HG02571 (cell line): ENCODE results near the gene STC2.

ENCODE experiments used
- ATAC-seq: cut with Tn5 transposase; IDR thresholded peaks from one replicate; pipeline ENCODE4 v1.9.1; 2021; ENCODE audit warnings: mild to moderate bottlenecking, moderate library complexity; ENCODE audit not compliant: unreplicated experiment

Gene STC2

DNA sequence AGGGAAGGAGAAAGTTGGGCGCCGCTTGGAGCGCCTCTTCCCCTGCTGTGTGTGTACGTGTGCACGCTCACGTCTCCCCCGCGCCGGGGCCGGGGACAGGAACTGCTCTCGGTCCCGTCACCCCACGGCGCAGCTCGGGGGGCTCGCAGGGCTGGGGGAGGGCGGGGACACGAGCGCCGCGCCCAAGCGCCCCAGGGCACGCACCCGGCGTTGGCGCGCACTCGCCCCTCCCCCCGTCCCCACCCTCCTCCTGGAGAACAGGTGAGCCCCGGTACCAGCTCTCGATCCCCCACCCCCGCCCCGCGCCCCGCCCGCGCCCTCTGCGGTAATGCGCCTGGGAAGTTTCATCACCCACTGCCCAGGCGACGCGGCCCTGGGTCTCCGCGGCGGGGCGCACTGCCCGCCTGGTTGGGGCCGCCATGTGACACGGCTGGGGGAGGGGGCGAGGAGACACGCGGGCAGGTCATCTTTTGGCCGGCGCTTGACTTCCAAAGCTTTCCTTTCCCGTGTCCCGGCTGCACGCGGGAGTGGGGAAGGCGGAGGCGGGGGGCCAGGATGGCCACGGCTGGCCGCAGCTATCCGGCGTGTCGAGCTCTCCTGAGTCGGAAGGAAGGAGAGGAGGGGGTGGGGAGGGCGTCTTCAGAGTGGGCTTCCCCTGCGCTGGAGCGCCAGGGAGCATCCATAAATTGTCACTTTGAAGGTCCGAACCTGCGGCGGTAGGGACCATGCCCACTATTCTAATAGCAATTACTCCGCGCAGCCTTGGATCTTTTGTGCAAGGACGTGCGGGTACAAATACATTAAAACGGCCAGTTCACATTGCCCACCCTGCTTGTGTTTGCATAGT is 1.5 kb upstream of the STC2 start:
- ATAC-seq: peak; percentile 37

DNA sequence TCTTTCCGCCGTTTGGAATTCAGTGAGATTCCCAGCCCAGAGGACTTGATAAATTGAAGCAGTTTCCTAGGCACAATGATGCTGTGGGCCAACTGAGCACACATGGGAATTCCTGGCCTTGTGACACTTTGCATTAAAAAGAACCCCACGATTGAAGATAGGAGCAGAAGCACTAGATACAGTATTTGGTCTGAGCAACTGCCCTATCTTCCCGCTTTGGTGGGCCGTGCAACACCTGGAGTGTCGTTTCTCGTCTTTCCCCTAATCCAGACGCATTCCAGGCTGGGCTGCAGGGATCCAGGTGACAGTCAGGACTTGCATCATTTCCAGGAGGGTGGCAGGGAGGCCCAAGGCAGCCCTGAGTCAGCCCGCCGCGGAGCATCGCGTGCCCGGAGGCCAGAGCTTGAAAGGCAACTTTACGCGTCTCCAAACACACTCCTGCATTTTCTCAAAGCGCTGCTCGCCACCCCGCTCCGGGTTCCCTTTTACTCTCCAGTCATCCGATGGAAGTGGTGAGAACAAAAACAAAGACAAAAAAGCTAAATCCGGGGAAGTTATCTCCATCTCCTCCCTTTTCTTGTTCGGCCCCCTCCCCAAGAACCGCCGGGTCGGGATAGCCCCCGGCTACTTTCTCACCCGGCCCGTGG is 753 bp upstream of the STC2 start:
- no peak for ATAC-seq

DNA sequence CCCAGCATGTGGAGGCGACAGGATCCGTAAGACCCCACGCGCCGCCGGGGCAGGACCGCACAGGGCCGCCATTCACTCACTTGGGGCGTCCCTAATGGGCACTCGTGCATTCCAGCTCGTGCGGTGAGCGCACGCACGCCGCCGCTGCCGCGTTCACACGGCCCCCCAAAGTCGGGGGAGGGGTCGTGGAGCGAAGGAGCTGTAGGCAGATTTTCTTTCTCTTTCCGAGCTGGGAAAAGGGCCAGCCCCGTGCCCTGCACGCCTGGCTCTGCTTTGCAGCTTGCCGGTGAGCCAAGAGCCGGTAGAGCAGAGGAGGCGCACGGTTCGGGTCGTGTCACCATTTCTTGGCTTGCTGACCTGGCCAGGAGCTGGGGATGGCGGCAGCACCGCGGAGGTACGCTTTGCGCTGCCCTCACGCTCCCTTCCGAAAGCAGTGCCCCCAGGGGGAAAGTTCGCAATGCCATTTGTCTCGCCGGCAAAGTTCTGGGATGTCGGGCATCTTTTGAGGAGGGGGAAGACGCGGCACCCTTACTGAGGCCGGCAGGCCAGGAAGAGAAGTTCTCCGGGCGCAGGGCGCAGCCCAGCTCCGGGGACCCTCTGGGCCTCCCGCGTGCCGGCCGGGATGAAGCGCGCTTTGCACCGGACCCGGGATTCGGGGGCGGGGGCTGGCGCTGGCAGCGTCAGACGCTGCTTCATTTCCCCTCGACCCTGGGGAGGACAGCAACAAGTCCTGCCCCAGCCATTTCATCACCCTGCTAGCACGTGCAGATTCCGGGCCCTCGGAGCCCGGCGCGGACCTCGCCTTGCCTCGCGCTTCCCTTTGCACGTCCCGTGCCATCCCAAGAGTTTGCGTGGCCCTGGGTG is 898 bp downstream of the STC2 start:
- ATAC-seq: no peak

DNA sequence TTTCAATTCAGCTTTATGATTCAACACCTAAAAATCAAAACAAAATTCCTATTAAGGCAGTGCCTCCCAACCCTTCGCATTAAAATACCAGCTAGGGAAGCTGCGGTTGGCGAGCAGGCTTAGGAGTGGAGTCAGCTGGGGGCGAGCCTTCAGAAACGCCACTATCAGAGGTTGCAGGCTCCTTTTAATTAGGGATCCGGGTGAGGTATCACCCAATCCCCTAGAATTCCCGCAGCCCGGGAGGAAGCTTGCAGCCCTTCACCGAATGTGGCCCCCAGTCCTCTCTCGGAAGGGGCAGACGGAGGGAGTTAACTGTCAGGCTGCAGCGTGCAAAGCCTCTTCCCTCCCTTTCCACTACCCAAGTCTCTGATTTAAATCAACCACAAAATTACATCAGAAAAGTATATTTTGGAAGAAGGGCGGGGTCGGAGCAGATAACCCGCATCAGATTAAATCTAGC is 1.7 kb downstream of the STC2 start:
- ATAC-seq: no peak

DNA sequence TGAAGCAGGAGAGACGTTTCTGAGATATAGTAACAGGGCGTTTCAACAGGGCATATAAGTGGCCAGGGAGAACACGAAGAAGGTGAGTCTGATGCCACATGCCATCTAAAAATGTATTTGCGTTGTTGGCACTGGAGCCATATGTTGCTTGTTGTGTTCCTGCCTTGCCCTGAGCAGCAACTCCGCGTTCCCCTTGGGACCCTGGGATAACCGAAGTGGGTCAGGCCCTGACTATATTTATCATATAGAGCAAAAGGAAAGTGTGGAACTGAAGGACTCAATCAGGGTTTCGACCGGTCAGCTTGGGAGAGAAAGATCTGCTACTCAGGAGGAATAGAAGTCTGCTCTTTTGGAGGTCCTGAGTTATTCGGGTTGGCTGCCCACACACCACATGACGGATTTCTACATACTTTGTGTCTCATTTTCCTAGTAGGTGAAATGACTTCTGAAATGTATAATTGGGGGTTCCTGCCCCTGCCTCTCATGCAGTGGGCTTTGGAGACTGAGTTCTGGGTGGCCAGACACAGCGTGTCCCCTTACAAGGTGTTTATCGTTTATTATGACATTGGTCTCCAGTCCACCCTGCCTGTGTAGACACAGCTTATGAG is 3.0 kb downstream of the STC2 start:
- ATAC-seq: no peak

DNA sequence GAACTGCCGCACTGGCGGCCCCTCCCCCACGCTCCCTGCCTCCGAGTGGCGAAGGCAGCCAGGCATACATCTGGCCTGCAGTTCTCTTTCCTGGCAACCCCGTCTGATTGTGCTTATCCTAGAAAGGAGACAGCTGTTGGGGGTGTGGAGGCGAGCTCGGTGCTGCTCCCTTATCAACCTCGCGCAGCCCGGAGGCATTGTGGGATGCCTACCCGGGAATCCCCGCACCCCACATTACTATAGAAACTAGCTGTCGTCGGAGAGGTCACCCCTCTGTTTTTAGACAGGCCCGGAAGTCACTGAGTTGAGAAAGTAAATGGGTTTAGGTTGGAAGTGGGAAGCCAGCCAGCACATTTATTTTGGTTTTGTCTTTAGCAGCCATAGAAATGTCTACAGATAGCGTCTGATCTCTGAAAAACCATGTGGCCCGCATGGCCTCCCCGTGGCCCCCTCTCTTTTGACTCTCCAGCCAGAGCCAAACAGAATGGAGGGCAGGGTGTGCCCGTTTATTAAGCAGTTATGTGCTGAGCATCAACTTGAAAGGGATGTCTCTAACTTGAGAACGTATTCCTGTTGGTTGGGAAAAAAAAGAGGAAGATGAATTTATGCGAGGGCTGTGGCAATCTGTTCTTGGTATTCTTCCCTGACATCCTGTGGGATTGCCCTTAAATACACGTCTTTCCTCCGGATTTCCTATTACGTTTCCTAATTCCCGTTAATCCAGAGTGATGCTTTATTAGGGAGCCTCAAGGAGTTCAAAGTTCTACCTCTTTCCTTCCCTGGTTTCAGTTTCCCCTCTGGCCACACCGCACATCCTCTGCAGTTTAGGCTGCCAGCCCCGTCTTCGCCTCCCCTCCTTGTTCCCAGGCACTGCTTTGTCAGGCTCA is 3.9 kb downstream of the STC2 start:
- no peak for ATAC-seq

DNA sequence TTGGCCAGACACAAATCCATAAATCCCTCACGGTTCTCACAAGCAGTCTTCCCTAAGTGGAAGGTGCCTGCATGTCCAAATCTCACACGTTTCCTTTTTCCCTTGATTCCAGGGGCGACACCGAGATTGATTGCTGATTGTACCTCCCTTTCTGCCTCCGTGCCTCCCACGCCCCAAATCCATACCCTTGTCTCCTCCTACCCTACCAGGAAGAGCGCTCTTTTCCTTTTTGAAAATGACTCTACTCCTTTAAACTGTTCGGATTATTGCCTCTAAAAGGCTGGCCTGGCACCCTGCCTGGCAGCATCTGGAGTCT is 4.5 kb downstream of the STC2 start:
- ATAC-seq: no peak

DNA sequence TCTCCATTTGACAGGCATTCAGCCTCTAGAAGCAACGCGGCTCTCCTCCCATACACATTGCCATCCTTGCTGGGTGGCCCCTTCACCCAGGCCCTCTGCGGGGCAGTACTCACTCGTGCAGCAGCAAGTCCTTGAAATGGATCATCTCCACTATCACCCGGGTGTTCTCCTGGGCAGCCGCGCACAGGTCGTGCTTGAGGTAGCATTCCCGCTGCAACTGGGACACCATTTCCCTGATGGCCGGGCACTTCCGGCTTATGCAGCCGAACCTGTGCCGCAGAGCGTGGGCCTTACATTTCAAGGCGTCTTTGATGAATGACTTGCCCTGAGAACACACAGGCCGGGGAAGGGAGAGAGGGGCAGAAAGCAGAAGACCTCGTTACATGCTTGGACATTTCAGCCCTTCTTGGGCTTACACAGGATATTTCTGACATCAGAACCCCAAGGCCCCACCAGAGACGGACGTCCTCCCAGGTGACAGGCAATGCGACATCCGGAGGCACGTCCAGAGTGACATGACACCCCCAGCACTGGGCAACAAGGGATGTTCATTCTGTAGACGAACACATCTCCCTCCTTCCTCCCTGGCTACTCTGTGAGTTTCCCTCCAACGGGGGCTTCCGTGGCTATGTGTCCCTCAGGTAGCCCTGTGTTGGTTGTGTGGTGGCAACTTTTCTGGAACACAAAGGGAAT is 5.0 kb downstream of the STC2 start:
- no peak for ATAC-seq

DNA sequence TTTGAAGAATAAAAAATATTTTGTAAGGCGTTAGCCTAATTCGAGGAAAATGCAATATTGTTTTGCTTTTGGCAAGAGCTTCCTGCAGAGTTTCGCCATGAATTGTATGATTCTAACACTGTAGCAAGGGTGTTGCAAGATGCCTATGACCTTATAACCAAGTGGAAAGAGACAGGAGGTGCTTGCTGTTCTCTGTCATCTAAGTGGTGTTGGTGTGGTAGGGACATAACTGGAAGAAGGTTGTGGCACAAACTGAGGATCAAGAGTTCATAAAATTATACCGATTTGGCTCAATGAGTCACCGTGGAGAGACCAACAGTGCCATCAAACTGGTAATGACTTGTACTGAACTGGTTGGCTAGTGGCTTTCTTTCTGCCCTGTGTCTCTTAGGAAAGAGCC is 6.3 kb downstream of the STC2 start:
- ATAC-seq: no peak

DNA sequence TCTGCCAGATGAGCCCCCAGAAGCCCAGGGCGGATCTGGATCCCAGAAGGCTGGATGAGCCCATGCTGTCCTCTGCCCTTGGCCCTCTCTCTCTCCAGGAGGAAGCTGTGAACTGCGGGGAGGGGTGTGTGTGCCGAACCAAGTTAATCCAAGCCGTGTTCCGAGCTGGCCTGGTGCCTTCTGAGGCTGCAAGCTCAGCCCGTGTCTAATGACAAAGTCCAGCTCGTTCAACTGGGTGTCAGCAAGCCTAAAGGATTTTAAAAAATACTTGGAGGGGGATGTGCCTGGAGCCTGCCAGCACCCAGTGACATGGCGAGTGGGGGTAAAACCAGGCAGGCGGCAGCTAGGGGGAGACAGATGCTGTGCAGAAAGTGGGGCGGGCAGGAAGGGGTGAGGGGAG is 8.0 kb downstream of the STC2 start:
- no peak for ATAC-seq

DNA sequence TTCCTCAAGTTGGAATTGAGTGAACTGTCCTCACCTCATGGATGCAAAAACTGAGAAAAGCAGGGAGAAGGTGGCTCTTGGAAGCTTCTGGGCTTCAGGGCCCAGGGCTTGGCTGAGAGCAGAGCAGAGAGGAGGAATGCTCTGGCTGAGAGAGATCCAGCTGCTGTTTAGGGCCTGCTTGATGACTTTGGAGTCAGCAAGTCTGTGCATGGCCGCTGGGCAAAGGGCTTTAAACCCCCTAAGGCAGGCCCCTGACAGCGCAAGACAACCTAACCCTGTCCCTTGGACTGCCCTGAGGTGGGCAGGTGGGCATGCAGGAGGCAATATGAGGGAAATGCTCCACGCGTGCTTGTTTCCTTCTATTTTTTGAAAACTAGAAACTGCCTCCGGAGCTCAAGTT is 8.6 kb downstream of the STC2 start:
- no peak for ATAC-seq

DNA sequence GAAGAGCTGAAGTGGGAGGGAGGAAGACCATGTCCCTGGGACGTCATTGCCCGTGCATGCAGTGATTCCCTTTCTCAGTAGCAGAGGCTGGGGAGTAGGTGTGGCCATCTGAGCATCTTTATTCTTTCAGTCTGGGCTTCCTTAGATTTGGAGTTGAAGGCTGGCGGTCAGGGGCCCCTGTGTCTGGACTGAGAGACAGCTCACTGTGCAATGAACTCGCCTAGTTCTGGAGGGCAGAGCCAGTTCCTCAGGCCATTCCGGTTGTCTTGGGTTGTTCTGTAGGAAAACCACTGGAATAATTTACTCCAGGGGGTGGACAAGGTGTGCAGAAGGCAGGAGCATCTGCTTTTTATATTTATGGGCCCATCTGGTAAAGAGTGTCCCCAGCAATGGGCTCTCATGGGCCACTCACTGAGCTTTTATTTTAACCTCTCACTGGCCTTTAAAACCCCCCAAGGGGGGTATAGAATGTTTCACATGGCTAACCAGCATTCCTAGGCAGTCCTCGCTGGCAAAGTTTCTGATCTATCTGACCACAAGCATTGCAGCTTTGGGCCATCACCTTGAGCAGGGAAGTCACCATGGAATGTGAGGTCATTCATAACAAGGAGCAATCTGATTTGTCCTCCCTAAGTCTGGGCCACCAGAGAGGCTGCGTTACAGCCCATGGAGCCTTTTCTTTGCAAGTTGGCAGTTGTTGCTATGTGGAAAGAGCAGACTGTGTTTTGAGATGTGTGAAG is 9.2 kb downstream of the STC2 start:
- ATAC-seq: no peak

DNA sequence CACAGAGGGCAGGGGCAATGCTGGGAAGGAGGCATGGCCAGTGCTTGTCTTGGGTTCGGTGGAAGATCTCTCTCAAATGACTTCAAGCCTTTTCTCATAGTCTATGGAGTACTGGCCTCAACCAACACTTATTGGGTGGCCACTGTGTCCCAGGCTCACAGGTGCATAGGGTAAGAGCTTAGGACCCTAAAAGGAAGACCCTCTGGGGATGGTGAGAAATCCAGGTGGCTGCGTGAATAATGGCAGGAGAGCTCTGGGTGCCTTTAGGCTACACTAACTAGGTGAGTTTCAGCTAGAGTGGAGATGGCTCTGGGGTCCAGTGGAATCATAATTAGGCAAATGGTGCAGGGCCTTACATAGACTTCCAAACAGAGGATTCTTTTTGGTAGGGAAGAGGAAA is 9.9 kb downstream of the STC2 start:
- no peak for ATAC-seq

DNA sequence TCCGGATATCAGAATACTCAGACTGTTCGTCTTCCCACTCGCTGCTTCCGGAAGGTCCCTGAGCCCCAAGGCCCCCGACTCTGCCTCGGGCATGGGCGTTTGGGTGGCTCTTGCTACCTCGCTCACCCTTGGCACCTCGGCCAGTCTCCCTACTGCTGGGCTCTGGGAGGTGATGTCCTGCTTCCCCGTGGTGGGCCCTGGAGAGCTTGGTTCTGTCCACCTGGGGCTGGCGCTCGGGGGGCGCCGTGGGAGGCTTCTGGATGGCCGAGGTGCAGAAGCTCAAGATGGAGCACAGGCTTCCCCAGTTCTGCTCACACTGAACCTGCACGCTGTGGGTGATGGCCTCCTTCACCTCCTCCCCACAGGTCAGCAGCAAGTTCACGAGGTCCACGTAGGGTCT is 10.4 kb downstream of the STC2 start:
- ATAC-seq: no peak

DNA sequence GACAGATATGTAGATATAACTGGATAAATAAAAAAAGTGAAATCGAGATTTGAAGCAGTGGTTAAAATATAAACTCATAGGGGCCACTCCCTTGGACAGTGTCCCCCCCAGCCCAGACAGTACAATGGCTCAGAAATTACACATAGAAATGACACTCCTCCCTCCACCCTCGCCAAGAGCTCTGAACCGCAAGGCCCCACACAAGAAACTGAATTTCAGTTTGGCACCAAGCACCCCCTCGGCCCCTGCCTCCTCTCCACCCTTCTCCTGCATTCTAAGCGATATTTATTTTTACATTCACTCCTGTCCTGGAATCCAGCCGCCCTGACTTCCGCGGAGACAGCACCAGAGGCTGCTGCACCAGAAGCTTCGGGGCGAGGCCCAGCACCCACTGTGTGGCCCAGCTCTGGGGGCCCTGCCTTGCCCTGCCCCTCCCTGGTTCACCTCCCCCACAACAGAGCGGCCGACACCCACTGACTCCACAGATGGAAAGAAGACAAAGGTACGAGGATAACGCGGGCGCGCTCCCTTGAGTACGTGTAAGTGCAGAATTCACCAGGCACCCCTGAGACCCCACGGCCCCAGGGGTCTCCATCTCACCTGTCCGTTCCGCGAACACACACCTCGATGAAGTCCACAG is 11.0 kb downstream of the STC2 start:
- no peak for ATAC-seq

DNA sequence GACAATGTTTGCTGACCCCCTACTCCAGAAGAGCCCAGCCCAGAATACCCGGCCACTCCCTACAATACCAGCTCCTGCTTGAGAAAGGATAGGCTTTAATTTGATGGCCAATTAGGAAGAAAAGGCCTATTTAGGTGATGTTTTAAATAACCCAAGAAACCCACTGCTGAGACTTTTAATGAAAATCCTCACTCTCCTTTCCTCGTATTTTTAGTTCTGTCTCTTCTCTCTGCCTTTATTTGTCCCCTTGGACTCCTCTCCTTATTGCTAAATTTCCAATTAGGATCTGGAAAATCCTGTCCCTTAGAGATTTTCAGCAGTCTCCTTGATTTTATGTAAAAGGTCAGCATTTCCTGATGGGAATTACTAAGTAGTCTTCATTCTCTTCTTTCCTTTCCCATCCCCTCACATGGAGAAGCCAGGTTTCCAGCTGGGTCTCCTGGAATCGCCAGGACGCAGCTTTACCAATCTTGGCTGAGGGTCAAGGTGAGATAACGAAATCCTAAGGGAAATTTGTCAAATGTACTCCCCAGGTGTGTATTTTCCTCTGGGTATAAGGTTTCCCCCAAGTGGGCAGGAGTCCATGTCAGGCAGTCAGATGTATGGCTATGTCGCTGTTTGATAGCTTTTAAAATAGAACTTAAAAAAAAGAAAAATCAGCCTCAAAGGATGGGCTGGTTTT is 11.7 kb downstream of the STC2 start:
- no peak for ATAC-seq

DNA sequence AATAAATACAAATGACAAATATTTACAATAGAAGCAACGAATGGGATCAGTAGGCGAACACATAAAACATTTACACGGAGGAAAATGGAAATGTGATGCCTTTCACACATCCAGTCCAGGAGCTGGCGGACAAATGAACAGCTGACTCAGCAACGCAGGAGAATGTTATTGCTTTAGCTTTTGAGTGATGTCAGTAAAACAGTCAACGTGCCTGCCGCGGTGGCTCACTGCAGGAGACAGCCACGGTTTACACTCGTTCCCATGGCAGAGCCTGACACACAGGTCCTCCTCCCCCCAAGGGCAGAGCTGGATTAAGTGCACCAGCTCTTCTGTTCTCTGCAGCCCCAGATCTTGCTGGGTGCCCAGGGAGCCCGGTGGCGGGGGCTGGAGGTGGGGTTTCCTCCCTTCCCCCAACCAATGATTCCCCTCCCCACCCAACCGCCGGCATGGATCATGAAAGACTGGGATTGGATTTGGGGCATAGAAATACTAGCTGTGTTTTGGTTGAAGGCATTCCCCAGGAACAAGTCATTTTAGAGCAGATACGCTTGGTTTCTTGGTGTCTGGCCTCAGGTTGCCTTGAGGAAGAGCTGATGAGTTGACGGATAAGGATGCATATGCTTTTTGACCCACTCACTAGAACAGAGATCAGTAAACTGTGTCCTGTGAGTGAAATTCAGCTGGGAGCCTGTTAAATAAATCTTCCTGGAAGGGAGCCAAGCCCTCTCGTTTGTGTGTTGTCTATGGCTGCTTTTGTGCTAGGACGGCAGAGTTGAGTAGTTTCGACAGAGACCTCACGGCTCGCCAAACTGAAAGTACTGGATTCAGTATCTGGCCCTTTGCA is 12.5 kb downstream of the STC2 start:
- ATAC-seq: no peak
